ENCODE data around the gene FABP3.

DNA sequence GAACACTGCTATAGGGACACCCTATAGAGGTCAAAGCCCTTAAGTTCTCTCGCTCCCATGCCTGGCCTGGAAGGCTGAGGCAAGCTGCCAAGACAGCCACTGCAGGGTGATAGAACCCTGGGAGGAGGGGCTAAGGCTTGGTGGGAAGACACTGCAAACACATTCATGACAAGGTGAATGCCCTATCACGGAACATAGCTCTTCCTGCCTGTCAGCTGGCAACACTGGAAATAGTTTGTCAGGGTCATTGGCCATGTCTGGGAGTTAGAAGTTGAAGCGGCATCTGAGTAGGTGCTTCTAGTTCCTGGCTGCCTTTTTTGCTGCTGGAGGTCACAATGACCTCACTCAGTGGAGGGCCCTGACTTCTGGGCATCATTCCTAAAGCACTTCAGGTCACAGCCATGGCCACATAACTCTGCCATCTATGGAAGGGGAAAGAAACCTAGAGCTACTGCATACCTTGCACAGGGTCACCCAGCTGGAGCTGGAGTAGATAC, 4.2 kb downstream of the FABP3 start:
- TF ChIP-seq, protein P1, sequence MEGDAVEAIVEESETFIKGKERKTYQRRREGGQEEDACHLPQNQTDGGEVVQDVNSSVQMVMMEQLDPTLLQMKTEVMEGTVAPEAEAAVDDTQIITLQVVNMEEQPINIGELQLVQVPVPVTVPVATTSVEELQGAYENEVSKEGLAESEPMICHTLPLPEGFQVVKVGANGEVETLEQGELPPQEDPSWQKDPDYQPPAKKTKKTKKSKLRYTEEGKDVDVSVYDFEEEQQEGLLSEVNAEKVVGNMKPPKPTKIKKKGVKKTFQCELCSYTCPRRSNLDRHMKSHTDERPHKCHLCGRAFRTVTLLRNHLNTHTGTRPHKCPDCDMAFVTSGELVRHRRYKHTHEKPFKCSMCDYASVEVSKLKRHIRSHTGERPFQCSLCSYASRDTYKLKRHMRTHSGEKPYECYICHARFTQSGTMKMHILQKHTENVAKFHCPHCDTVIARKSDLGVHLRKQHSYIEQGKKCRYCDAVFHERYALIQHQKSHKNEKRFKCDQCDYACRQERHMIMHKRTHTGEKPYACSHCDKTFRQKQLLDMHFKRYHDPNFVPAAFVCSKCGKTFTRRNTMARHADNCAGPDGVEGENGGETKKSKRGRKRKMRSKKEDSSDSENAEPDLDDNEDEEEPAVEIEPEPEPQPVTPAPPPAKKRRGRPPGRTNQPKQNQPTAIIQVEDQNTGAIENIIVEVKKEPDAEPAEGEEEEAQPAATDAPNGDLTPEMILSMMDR (IDR thresholded peaks at IDR 0.05) = no peak
- TF ChIP-seq, protein P2, sequence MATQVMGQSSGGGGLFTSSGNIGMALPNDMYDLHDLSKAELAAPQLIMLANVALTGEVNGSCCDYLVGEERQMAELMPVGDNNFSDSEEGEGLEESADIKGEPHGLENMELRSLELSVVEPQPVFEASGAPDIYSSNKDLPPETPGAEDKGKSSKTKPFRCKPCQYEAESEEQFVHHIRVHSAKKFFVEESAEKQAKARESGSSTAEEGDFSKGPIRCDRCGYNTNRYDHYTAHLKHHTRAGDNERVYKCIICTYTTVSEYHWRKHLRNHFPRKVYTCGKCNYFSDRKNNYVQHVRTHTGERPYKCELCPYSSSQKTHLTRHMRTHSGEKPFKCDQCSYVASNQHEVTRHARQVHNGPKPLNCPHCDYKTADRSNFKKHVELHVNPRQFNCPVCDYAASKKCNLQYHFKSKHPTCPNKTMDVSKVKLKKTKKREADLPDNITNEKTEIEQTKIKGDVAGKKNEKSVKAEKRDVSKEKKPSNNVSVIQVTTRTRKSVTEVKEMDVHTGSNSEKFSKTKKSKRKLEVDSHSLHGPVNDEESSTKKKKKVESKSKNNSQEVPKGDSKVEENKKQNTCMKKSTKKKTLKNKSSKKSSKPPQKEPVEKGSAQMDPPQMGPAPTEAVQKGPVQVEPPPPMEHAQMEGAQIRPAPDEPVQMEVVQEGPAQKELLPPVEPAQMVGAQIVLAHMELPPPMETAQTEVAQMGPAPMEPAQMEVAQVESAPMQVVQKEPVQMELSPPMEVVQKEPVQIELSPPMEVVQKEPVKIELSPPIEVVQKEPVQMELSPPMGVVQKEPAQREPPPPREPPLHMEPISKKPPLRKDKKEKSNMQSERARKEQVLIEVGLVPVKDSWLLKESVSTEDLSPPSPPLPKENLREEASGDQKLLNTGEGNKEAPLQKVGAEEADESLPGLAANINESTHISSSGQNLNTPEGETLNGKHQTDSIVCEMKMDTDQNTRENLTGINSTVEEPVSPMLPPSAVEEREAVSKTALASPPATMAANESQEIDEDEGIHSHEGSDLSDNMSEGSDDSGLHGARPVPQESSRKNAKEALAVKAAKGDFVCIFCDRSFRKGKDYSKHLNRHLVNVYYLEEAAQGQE (IDR thresholded peaks at IDR 0.05; ENCODE audit: insufficient read depth in 1 of 2, low read depth in 2 of 2, low read length in 1 of 2) = no peak
- no peak for TF ChIP-seq SIN3A (IDR thresholded peaks at IDR 0.05; ENCODE audit: borderline replicate concordance, insufficient read depth, low read depth, low read length)
- no peak for TF ChIP-seq POLR2AphosphoS5 (IDR thresholded peaks at IDR 0.05; ENCODE audit: low read depth, low read length)
